ENCODE results near the gene SFMBT2. TPM values are rescaled to one million over a fixed set of nuclear protein-coding genes. Genes with fewer than 3 reads are reported as not detected.

SFMBT2 gene
- 22.3 TPM for total RNA-seq
- long read RNA-seq, partial matches to known transcripts = 3 of 15 reads
- long read RNA-seq, other reads (novel, unspliced or antisense) = 12 of 15 reads

DNA sequence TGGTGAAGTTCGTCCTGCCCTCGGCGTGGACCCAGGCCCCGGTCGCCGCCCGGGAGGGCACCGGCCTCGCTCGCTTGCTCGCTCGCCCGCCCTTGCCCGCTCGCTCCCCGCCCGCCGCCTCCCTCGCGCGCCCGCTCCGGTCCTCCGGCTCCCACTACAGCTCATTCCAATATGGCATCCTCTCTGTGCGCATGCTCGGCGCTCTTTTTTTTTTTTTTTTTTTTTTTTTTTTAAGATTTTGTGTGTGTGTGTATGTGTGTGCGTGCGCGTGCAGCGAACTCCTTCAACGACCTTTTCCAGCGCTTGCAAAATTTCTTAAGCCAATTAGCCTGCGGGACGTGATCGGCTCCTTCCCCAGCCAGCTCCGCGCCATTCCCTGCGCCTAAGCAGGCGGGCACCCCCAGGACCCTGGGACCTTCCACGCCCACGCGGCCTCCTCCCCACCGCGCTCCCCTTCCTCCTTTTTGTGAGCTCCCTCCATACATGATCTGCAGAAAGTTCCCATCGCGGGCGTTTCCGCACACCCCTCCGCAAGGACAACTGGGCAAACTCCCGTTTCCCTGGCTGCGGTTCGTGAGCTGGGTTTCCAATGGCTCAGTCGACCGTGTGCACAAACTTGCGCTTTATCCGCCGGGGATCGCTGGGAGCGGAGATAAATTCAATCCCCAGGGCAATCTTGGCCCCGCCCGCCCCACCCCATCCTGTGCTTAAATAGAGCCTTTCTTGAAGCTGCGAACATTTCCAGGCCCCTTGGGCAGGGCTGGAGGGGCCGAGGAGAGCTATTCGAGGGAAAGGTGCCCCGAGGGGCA, at the start of gene SFMBT2:
Gene SFMBT2, minus strand, starts transcription at position 173 of the 809 bp plus-strand sequence. CDS start 29,136 bp downstream, outside the sequence.
- peak; percentile 74 for DNase-seq
- TF ChIP-seq, protein P1, sequence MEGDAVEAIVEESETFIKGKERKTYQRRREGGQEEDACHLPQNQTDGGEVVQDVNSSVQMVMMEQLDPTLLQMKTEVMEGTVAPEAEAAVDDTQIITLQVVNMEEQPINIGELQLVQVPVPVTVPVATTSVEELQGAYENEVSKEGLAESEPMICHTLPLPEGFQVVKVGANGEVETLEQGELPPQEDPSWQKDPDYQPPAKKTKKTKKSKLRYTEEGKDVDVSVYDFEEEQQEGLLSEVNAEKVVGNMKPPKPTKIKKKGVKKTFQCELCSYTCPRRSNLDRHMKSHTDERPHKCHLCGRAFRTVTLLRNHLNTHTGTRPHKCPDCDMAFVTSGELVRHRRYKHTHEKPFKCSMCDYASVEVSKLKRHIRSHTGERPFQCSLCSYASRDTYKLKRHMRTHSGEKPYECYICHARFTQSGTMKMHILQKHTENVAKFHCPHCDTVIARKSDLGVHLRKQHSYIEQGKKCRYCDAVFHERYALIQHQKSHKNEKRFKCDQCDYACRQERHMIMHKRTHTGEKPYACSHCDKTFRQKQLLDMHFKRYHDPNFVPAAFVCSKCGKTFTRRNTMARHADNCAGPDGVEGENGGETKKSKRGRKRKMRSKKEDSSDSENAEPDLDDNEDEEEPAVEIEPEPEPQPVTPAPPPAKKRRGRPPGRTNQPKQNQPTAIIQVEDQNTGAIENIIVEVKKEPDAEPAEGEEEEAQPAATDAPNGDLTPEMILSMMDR (IDR thresholded peaks at IDR 0.05) = peak; percentile 9
- peaks cover 38% of the 10 kb centered on the region for H3K27me3 ChIP-seq (ENCODE audit: low read depth)

GRCh38 chr10:7460006-7460405, 49.2 kb upstream of the SFMBT2 start:
- H3K9me3 ChIP-seq = no peaks in the 10 kb centered on the region
- no peaks in the 10 kb centered on the region for H3K36me3 ChIP-seq
- intact Hi-C loops (cut with DNase I) = no loop called here
- no peaks in the 10 kb centered on the region for H3K4me1 ChIP-seq
- H3K4me3 ChIP-seq = no peak overlapping the region
- TF ChIP-seq, protein P1 (IDR thresholded peaks at IDR 0.05) = no peak
- DNase-seq = no peak
- ATAC-seq = no peak
- no peaks in the 10 kb centered on the region for H3K27me3 ChIP-seq (ENCODE audit: low read depth)
- no peak overlapping the region for H3K27ac ChIP-seq

More for the DNA sequence above, at the start of gene SFMBT2:
- Histone ChIP-seq H3K4me3 (peak within 1 kb of the TSS; percentile 74), H3K36me3 (no peaks in the 10 kb centered on the region), H3K4me1 (peaks cover 44% of the 10 kb centered on the region), H3K27ac (peak within 1 kb of the TSS; percentile 79), H3K9me3 (no peaks in the 10 kb centered on the region)
- peak; percentile 66 to 81 for ATAC-seq
- intact Hi-C loops (cut with DNase I) = no loop called here

DNA sequence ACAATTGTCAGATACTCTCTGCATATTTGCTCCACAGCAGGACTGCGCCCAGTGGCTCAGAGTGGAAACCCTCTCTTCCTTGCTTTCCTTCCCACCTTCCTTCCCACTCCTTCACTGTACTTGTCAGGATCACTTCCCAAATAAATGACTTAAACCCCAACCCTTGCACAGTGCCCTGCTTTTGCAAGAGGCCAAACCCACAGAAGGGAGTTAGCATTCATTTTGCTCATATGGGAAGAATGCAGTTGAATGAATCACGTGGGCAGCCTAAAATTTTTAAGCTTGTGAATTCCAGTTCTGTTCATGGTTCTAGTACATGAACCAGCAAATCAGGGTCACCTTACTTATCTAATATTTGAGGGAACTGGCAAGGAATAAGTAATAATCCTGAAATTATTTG, 47.7 kb upstream of the SFMBT2 start:
- ATAC-seq (peak in 1 of 2 donors; percentile 26), DNase-seq (no peak)
- intact Hi-C loops (cut with DNase I) = no loop called here
- H3K36me3 ChIP-seq = no peaks in the 10 kb centered on the region
- H3K27me3 ChIP-seq (ENCODE audit: low read depth) = no peaks in the 10 kb centered on the region
- no peaks in the 10 kb centered on the region for H3K9me3 ChIP-seq
- no peak overlapping the region for H3K27ac ChIP-seq
- H3K4me1 ChIP-seq = no peaks in the 10 kb centered on the region
- H3K4me3 ChIP-seq = no peak overlapping the region
- TF ChIP-seq, protein P1 (IDR thresholded peaks at IDR 0.05) = no peak

DNA sequence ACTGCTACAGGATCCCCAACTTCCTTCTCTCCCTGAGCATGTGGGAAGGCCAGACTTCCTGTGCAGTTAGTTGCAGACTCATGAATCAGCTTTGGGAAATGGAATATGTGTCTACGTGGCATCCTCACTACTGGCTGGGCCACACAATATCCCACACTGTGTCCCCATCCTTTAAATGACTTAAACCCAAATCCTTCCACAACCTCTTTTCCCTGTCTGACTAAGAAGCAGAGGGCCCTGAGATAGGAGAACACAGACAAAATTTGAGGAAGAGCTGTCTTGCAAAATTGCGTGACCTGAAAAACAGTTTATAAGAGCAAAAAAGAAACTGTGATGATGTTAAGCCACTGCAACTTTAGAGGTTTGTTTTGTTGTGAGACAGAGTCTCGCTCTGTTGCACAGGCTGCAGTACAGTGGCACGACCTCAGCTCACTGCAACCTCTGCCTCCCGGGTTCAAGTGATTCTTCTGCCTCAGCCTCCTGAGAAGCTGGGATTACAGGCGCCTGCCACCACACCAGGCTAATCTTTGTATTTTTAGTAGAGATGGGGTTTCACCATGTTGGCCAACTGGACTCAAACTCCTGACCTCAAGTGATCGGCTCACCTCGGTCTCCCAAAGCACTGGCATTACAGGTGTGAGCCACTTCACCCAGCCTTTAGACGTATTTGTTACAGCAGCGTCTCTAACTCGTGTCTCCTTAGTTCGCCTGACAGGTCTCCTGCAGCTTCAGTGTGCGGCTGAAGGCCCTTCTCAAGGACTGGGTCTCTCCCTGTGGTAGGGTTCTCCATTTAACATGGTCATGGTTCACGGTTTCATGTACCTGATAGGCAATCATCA, 46.9 kb upstream of the SFMBT2 start:
- TF ChIP-seq, protein P1 (IDR thresholded peaks at IDR 0.05) = no peak
- Histone ChIP-seq H3K27ac (no peak overlapping the region), H3K9me3 (no peaks in the 10 kb centered on the region), H3K27me3 (ENCODE audit: low read depth) (no peaks in the 10 kb centered on the region), H3K4me1 (no peaks in the 10 kb centered on the region), H3K4me3 (no peak overlapping the region), H3K36me3 (no peaks in the 10 kb centered on the region)
- ATAC-seq (peak; percentile 73 to 74), DNase-seq (no peak)
- intact Hi-C loops (cut with DNase I) = no loop called here

- DNase-seq (no peak), ATAC-seq (no peak)
- intact Hi-C loops (cut with DNase I) = no loop called here
- Histone ChIP-seq H3K4me3 (no peak overlapping the region), H3K9me3 (peaks cover 19% of the 10 kb centered on the region), H3K4me1 (no peaks in the 10 kb centered on the region), H3K27me3 (ENCODE audit: low read depth) (no peaks in the 10 kb centered on the region), H3K36me3 (no peaks in the 10 kb centered on the region), H3K27ac (no peak overlapping the region)
- TF ChIP-seq, protein P1 (IDR thresholded peaks at IDR 0.05) = no peak
Observed at GRCh38 chr10:7449063-7449695, 38.3 kb upstream of the SFMBT2 start.
